Nucleus accumbens (tissue), 56 donors: ENCODE measurements around the gene BRD7.

Experiments
- DNase-seq, 56 donors: peaks; one replicate each; lab custom pipeline; 2025; lab: John Stamatoyannopoulos, UW

The BRD7 gene

DNA sequence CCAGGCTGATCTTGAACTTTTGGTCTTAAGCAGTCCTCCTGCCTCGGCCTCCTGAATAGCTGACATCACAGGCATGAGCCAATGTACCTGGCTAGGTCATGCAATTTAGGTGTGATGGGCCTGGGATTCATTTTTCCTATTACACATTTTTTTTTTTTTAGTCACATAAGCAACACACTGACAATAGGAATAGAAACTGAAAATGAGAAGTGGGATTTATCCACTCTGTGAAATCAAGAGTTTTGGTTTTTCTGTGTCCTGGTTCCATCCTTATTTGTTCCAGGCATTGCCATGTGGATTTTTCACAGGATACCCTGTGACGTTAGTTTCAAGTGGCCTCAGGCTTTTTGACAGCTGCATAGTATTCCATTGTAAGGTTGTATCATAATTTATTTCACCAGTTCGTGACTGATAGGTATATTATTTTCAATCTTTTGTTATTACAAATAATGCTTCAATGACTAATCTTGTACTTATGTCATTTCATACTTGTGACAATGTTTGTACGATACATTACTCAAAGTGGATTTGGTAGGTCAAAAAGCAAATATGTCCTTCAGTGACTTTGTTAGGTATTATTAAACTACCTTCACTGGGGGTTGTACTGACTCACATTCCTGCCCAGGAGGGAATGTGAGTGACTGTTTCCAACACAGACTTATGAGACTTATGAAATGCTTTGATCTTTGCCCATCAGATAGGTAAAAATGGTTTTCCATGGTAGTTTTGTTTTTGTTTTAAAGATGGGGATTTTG, 91.8 kb downstream of the BRD7 start:
- no peak for DNase-seq

DNA sequence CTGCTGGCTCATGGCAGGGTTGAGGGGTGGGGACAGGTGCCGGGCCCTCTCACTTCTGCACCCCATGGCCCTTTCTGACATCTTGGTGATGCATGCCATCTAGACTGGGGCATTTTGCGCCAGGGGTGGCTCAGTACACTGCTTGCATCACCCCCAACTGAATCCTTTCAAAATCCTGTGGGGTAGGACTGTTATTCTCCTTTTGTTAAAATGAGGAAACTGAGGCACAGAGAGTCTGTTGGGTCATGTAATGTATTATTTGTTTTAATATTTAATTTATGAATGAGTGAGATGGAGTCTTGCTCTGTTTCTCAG, 92.5 kb downstream of the BRD7 start:
- no peak for DNase-seq

DNA sequence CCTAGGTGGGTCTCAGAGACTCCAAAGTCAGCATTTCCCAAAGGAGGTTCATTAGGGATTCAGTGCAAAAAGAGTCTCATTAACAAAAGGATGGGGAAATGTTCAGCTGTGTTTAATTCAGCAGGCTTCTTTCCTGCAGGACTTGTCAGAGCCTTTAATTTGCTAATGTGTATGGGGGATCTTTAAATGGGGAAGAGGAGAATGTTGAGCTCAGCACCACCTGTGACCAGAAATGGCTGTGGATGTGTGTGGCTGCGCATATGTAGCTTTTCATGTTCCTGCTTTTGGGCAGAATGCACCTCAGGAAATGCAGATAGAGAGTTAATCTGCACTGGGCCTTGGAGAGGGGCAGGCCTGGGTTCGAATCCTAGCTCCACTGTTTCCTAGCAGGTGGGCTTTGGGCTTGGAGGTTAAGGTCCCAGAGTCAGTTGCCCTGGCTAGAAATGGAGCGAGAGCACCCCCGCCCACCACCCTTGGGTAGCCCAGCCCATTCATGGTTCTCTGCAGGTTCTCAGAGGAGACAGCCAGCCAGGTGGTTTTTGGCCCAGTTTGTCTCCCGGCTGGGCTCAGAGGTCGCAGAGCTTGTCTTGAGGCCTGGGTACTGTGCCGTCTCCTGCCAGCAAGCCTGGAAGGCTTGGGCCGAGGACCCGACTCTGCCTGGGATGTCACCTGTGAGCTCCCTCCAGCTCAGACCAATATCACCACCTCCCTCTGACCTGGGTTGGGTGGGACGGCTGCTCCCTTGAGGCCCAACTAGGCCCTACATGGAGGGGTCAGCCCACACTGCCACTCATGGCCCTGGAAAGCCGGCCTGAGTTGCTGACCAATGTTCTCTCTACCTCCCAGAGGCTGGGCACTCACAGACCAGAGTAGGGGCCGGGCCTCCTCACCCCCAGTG, 93.1 kb downstream of the BRD7 start:
- DNase-seq, result no peak

DNA sequence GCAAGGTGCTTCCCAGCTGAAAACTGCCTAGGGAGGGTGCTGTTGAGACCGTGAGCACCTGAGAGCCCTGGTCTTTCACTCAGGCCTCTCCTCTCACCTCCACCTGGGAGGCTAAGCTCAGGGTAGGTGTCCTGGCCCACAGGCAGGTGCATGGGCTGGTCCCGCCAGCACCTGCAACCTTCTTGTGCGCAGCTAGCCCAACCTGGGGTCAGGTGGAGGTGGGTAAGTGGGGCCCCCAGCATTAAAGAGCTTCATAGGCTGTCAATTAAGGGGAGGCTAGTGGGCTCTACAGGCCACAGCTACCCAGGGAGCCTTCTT, 93.7 kb downstream of the BRD7 start:
- no peak for DNase-seq

DNA sequence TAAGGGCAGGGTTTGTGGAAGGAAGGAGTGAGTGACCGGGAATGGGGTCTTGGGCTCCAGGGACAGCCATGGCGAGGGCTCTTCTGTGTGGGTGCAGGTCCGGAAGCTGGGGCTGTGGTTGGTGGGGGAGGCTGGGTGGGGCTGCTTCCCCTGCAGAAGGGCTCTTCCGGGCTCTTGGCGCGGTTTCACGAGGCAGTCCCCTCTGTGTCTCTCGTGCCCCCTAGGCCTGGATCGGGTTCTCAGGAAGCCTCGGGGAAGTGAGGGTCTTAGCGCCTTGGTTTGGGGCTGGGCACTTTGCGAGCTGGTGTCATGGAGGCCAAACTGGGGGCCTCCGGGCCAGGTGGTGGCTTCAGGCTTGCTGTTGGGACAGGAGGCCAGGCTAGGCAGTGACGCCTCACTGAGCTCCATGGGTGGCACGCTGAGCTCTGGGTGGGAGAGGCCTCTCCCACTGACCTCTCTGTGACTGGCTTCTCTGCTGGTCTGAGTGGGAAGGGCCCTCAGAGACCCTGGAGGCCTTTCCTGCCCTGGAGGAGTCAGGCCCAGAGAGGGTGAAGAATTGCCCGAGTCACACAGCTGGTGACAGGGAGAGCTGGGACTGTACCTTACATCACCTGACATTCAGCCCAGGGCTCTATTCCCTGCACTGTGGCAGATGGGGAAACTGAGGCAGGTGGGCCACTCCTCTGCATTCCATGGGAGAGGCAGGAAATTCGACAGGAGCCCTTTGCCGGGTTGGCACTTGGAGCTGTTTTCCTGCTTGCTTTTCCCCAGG, 94.3 kb downstream of the BRD7 start:
- DNase-seq, result no peak

DNA sequence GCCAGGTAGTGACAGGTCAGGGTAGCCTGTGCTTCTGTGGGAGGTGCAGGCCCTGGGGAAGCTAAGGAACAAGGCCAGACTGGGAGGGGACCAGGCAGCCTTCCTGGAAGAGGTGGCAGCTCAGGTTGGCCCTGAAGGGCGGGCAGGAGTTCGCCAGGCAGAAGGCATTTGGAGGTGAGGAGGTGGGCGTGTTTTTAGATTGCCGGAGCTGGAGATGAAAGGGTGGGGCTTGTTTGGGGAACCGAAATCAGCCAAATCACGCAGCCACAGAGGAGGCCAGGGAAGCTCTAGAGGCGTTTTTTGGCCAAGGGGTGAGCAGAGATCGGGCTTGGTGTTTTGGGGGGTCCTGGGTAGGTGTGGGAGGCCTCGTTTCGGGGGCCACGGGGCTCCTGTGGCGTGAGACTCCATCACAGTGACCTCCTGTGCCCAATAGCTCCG, 94.9 kb downstream of the BRD7 start:
- DNase-seq, result no peak

DNA sequence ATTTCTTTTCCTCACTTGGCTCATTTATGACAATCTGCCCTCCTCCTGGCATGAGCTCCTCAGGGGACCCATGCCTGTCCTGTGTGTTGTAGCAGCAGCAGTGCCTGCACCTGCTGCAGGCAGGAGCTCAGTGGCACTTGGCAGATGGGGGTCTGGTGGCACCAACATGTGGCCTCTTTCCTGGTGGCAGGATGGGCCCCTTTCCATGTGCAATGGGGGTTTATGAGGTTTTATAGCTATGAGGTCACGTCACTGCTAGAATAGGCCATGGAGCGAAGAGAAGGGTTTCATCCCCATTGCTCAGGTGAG, 95.5 kb downstream of the BRD7 start:
- DNase-seq, result no peak

DNA sequence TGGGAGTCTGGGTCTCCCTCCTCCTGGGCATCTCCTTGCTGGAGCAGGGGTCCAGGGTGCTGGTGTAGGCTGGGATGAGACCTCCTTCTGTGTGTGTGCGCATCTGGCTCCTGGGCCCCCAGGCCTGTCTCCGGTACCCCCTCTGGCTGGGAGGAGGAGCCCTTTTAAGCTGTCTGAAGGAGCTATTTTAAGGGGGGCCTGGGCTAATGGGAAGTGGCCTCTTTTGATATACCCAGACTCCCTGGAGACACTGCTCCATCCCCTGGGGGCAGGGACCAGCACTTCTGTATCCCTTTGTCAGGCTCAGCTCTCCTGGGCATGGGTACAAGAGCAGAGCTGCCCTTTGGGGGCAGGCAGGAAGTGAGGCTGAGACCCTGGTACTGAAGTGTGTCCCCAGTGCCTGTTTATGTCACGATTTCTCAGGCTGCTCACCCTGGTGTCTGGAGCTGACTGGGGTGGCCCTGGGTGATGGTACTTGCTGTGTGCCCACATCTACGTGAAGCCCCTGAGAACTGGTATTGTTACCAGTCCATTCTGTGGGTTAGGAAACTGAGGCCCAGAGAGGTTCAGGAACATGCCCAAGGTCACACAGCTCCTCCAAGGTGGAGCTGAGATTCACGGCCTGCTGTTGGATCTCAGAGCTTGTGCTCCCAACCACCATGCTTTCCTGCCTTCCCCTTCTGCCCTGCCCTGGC, 96.0 kb downstream of the BRD7 start:
- DNase-seq, result no peak

DNA sequence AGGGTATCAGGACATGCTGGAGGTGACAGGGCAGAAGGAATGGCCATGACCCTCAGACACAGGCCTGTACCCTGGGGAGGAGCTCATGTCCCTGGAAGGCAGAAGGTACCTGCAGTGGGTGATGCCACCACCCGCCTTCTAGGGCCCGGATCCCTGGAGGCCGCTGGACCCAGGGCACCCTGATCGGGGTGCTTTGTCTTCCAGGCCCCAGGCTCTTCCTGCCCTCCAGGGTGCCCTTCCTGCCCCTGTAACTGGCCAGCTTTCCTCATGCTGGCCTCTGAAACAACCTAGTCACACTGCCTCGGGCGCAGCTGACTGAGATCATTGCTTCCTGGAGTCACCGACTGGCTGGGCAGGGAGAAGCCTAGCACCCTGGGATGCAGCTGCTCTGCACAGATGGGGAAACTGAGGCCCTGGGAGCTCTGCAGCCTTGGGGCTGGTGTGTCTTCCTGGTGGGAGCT, 96.6 kb downstream of the BRD7 start:
- no peak for DNase-seq

DNA sequence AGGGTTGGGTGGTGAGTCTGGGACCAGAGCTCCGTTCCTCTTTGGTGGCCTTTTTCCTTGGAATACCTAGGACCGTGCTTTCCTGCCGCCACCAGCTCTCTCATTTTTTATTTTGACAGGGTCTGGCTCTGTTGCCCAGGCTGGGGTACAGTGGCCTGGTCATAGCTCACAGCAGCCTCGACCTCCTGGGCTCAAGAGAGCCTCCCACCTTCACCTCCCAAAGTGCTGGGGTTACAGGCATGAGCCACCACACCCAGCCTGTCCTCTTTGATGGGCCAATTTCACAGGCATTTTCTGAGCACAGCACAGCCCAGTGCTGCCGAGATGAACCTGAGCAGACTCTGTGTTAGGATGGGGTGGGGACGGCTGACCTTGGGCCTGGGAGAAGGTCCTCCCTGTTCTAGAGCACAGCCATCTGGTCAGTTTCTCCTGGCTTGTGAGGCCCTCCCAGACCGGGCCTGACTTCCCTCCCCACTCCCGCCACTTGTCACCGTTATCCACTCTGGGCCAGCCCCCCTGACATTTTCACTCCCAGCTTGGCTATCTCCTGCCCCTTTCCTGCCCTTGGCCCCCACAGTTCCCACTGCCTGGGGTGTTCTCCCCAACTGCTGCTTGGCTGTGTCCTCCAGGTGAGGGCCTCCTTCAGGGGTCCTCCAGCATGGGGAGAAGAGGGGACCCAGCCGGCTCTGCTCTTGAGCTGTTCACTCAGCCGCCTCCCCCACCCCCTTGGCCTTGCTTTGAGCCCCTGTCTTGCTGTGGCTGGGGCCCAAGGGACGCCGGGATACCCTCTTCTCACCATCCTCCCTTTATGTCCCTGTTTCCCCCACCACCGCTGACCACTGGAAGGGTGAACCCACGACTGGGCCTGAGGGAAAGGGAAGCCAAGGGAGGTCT, 97.4 kb downstream of the BRD7 start:
- DNase-seq, result no peak

DNA sequence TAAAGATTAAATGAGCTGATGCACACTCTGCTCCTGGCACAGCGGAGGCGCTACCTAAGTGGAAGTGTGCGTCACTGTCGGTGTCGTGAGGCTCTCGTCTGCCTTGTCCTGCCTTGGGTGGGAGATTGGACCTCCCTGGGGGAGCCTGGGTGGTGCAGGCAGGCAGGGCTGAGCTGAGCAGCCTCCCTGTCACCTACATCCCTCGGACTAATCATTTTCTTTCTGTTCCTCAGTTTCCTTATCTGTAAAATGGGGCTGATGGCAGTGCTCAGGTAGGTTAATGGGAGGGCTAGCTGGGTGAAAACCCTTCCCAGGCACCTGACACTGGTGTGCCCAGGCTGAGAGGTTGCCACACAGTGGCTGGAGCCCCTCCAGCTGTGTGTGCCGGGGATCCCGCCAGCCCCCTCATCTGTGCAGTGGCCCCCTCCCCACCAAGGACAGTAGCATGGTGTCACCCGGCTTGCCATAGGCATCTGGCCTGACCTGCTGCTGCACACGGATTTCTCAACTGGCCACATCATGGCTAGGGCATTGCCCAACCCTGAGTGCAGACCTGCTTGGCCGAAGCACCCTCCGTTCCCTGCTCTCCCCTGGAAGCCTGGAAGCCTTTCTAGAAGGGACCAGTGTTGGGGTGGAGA, 98.2 kb downstream of the BRD7 start:
- no peak for DNase-seq

DNA sequence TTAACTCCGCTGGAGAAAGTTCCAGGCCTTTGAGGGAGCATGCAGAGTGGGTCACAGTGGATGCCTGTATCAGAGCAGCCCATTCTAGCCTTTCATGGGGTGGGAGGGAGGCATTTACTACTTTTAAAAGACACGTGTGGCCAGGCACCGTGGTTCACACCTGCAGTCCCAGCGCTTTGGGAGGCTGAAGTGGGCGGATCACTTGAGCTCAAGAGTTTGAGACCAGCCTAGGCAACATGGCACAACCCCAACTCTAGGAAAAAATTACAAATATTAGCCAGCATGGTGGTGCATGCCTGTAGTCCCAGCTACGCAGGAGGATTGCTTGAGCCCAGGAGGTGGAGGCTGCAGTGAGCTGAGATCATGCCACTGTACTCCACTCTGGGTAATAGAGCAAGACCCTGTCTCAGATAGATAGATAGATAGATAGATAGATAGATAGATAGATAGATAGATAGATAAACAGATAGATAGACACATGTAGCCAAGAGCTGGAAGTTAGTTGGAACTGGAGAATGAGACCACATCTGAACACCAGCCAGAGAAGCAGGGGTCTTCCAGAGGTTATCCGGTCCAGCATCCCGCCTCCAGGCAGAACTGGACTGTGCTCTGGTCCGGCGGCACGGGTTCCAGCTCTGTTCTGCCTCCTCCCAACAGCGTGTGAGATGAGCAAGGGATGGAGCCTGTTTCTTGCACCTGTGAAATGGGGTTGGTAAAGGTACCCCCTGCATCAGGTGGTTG, 98.8 kb downstream of the BRD7 start:
- no peak for DNase-seq

DNA sequence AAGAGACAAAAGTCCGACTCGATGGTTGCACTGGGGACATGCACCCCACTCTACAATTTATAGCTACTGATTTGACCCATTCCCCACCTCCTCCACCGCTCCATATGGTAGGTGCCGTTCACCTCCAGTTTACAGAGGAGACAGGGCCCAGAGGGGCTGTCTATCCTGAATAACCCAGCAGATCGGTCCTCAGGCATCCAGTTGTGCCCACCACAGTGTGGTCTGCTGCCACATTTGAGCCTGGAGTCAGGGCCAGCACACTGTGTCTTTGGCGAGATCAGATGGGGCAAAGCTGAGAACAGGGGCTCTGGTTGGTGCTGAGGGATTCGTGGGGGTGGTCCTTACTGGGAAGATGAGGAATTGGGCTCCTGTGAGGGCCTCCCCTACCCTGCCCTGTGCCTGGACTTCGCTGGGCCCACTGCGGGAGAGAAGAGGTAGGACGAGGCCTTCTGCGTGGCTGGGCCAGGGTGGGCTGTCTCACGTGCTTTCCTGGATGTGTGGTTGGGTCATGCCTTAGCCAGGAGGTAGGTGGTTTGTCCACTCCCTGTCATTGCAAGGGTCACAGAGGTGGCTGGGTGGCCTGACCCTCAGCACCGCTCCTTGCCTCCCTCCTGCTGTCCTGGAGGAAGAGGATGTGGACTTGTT, 99.6 kb downstream of the BRD7 start:
- no peak for DNase-seq

DNA sequence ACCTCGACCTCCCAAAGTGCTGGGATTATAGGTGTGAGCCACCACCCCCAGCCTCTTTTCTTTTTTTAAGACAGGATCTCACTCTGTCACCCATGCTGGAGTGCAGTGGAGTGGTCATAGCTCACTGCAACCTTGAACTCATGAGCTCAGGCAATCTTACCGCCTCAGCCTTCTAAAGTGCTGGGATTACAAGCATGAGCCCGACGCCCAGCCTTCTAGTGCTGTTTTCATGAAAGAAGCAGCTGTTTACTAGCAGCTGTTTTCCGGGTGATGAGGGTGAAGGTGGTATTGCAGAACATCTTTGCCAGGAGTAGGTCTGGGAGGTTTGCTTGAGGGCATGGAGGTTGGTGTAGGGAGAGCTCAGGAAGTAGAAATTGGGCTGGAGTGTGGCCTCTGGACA, 100.4 kb downstream of the BRD7 start:
- no peak for DNase-seq

DNA sequence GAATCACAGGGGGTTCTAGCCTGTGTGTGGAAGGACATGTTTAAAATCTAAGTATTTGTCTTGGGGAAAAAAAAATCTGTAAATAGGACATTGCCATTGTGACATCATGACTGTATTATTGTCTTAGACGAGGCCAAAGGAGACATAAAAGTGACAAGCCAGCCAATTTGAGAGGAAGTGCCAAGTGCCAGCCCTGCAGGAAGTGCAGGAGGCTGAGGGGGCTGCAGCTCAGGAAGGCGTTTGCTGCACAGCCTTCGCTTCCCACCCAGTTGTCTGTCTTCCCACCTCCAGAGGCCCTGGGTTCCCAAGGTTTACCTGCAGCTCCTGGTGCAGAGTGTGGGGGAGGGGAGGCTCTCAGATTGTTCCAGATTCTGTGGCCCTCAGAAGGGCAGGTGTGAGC, 101.1 kb downstream of the BRD7 start:
- DNase-seq, result no peak

DNA sequence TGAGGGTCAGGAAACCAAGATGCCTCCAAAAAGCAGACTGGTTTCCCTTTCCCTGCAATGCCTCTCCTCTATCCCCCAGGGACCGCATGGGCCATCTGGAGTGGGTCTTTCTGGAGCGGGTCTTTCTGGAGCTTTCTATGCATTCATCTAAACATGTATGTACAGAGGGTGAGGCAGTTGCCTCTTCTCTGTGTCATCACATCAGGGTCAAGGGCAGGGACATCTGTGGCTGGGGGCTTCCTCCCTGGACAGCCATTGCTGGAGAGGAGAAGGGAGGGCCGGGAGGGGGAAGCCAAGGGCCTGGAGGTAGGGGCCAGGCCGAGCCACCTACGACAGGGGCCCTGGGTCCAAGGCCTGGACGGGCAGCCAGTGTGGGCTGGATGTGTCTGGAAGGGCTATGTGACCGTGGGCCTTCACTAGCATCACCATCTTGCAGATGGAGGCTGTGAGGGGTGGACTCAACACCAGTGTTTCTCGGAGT, 101.6 kb downstream of the BRD7 start:
- DNase-seq, result no peak

DNA sequence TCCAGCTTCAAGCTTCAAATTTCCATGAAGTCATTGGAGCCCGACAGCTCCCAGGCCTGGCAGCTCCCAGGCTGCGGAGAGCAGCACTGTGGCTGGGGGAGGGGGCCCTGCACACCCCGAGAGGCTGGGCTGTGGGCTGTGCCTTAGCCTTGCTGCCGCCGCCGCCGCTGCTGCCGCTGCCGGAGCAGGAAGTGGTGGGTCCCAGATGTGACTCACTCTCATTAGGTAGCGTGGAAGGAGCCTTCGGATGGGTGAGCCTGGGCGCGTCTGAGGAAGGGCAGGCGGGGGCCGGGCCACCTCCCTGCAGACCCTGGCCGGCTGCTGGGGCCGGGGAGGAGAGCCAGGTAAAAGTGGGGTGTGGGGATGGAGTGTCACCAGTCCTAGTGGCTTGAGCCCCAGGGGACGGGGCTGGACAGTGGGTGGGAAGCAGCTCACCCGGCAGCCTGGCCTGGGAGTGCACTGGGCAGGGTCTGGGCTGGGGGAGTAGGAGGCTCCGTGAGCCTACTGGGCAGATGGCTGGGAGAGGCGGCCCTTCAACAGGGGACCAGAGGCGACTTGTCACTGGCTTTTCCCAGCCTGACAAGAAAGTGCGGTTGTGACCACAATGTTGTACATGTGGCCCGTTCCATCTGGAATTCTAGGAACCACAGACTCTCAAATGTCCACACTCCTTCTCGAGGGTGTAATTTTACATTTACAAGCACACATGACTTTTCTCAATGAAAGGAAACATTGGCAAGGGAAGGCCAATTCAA, 102.3 kb downstream of the BRD7 start, which contains the start of gene ADCY7:
TSS of gene ADCY7 (plus strand) at position 215 of the 755 bp plus-strand sequence. CDS start 21,629 bp downstream, outside the sequence.
- DNase-seq, result peak in 20 of 56 donors; percentile 9 to 57 (median 28)
